ENCODE data around the gene CRCP.

DNA sequence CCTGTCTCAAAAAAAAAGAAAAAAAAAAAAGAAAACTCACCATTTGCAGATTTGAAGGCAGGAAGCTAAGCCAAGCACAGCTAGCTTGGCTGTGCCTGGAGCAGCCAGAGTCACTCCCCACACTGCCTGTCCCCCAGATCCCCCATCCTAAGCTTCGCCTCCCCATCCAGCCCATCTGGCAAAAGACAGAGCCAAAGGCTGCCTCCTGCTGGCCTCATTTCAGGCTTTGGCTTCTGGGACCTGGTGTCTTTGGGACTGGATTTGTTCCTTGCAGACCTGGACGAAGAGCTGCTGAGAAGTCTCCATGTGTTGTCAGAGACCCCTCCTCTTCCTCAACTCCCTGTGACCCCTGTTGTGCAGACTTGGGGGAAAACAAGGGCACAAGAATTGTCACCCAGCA lies 31.0 kb upstream of the CRCP start:
- TF ChIP-seq CTCF (IDR thresholded peaks at IDR 0.05) = no peak
- TF ChIP-seq ZFX (IDR thresholded peaks at IDR 0.05; ENCODE audit: borderline replicate concordance) = no peak
